ENCODE data around the gene DAAM2.

The DAAM2 gene

GRCh38 chr6:39914239-39914638 lies 122.1 kb downstream of the DAAM2 start:
- H3K27ac ChIP-seq (replicated peaks; ENCODE audit: low read length): no peak overlapping the region
- H3K4me3 ChIP-seq (ENCODE audit: low read length in 2 of 2): no peak overlapping the region
- H2BK5ac ChIP-seq (ENCODE audit: low read length): no peak overlapping the region
- H3K18ac ChIP-seq (ENCODE audit: low read length): no peak overlapping the region
- H3K9me3 ChIP-seq (replicated peaks in 1 of 2; ENCODE audit: control insufficient read depth in 2 of 2, insufficient read depth in 1 of 2, low read depth in 1 of 2, low read length in 2 of 2): no peaks in the 10 kb centered on the region
- no peak for DNase-seq (ENCODE audit: low spot score)
- H3K4me2 ChIP-seq (ENCODE audit: insufficient read depth, low read length, poor library complexity, severe bottlenecking): no peak overlapping the region
- no peak overlapping the region for H3K4ac ChIP-seq (ENCODE audit: low read length)
- H2AFZ ChIP-seq (ENCODE audit: low read length): no peak overlapping the region
- H4K91ac ChIP-seq (ENCODE audit: low read depth, low read length, poor library complexity): no peak overlapping the region
- whole genome bisulfite sequencing, 2 donors (ENCODE audit: extremely low coverage in 2 of 2, insufficient read length in 2 of 2, insufficient replicate concordance in 1 of 2): no CpG with 5 or more reads among the region's 3 CpGs
- H2BK12ac ChIP-seq (ENCODE audit: low read length): no peak overlapping the region
- H4K8ac ChIP-seq (ENCODE audit: low read depth, low read length): no peak overlapping the region
- peaks cover 0 to 6% of the 10 kb centered on the region in 2 donors for H3K4me1 ChIP-seq (ENCODE audit: control insufficient read depth in 2 of 2, insufficient read depth in 1 of 2, low read depth in 1 of 2, low read length in 2 of 2)
- no peaks in the 10 kb centered on the region for H3K79me1 ChIP-seq (ENCODE audit: low read depth, low read length)
- H3K14ac ChIP-seq (ENCODE audit: low read length): no peak overlapping the region
- no peak overlapping the region for H3K9ac ChIP-seq (ENCODE audit: low read depth, low read length, poor library complexity)
- H2BK15ac ChIP-seq (ENCODE audit: low read length): no peak overlapping the region
- H3K27me3 ChIP-seq (ENCODE audit: control insufficient read depth in 3 of 3, insufficient read depth in 3 of 3, low read depth in 1 of 3, low read length in 3 of 3): no peaks in the 10 kb centered on the region
- H3K36me3 ChIP-seq (replicated peaks in 1 of 2; ENCODE audit: control insufficient read depth in 2 of 2, insufficient read depth in 2 of 2, low read length in 2 of 2): peaks cover 0 to 14% of the 10 kb centered on the region in 2 donors
- no peak overlapping the region for H3K23ac ChIP-seq (ENCODE audit: low read depth, low read length, poor library complexity)
- H2BK120ac ChIP-seq (ENCODE audit: low read depth, low read length): no peak overlapping the region
- no peak overlapping the region for H2AK5ac ChIP-seq (ENCODE audit: low read depth, low read length)

- Histone ChIP-seq H3K4me1 (ENCODE audit: control insufficient read depth in 2 of 2, insufficient read depth in 1 of 2, low read depth in 1 of 2, low read length in 2 of 2) (peaks cover 0 to 6% of the 10 kb centered on the region in 2 donors), H3K9me3 (replicated peaks in 1 of 2; ENCODE audit: control insufficient read depth in 2 of 2, insufficient read depth in 1 of 2, low read depth in 1 of 2, low read length in 2 of 2) (no peaks in the 10 kb centered on the region), H3K27me3 (ENCODE audit: control insufficient read depth in 3 of 3, insufficient read depth in 3 of 3, low read depth in 1 of 3, low read length in 3 of 3) (no peaks in the 10 kb centered on the region), H3K14ac (ENCODE audit: low read length) (no peak overlapping the region), H3K4me3 (ENCODE audit: low read length in 2 of 2) (no peak overlapping the region), H3K18ac (ENCODE audit: low read length) (peak overlapping the region; percentile 28), H2BK120ac (ENCODE audit: low read depth, low read length) (no peak overlapping the region), H3K27ac (replicated peaks; ENCODE audit: low read length) (no peak overlapping the region), H3K4ac (ENCODE audit: low read length) (no peak overlapping the region), H3K36me3 (replicated peaks in 1 of 2; ENCODE audit: control insufficient read depth in 2 of 2, insufficient read depth in 2 of 2, low read length in 2 of 2) (peaks cover 0 to 14% of the 10 kb centered on the region in 2 donors), H3K79me1 (ENCODE audit: low read depth, low read length) (no peaks in the 10 kb centered on the region), H2AK5ac (ENCODE audit: low read depth, low read length) (no peak overlapping the region), H2BK12ac (ENCODE audit: low read length) (no peak overlapping the region), H3K4me2 (ENCODE audit: insufficient read depth, low read length, poor library complexity, severe bottlenecking) (no peak overlapping the region), H2AFZ (ENCODE audit: low read length) (no peak overlapping the region), H4K8ac (ENCODE audit: low read depth, low read length) (no peak overlapping the region), H2BK5ac (ENCODE audit: low read length) (no peak overlapping the region), H3K9ac (ENCODE audit: low read depth, low read length, poor library complexity) (no peak overlapping the region), H3K23ac (ENCODE audit: low read depth, low read length, poor library complexity) (no peak overlapping the region), H2BK15ac (ENCODE audit: low read length) (no peak overlapping the region), H4K91ac (ENCODE audit: low read depth, low read length, poor library complexity) (no peak overlapping the region)
- no peak for DNase-seq (ENCODE audit: low spot score)
- no CpG with 5 or more reads among the region's 5 CpGs for WGBS, 2 donors (ENCODE audit: extremely low coverage in 2 of 2, insufficient read length in 2 of 2, insufficient replicate concordance in 1 of 2)
Observed at GRCh38 chr6:39915866-39916265, 123.7 kb downstream of the DAAM2 start.

- Histone ChIP-seq H3K18ac (ENCODE audit: low read length) (no peak overlapping the region), H3K79me1 (ENCODE audit: low read depth, low read length) (no peaks in the 10 kb centered on the region), H3K23ac (ENCODE audit: low read depth, low read length, poor library complexity) (no peak overlapping the region), H3K4me1 (ENCODE audit: control insufficient read depth in 2 of 2, insufficient read depth in 1 of 2, low read depth in 1 of 2, low read length in 2 of 2) (peaks cover 0 to 6% of the 10 kb centered on the region in 2 donors), H4K8ac (ENCODE audit: low read depth, low read length) (no peak overlapping the region), H2BK15ac (ENCODE audit: low read length) (no peak overlapping the region), H2BK120ac (ENCODE audit: low read depth, low read length) (no peak overlapping the region), H3K4me3 (ENCODE audit: low read length in 2 of 2) (no peak overlapping the region), H3K9me3 (replicated peaks in 1 of 2; ENCODE audit: control insufficient read depth in 2 of 2, insufficient read depth in 1 of 2, low read depth in 1 of 2, low read length in 2 of 2) (no peaks in the 10 kb centered on the region), H3K36me3 (replicated peaks in 1 of 2; ENCODE audit: control insufficient read depth in 2 of 2, insufficient read depth in 2 of 2, low read length in 2 of 2) (peaks cover 0 to 11% of the 10 kb centered on the region in 2 donors), H3K27me3 (ENCODE audit: control insufficient read depth in 3 of 3, insufficient read depth in 3 of 3, low read depth in 1 of 3, low read length in 3 of 3) (no peaks in the 10 kb centered on the region), H3K4me2 (ENCODE audit: insufficient read depth, low read length, poor library complexity, severe bottlenecking) (no peak overlapping the region), H3K4ac (ENCODE audit: low read length) (no peak overlapping the region), H4K91ac (ENCODE audit: low read depth, low read length, poor library complexity) (no peak overlapping the region), H3K9ac (ENCODE audit: low read depth, low read length, poor library complexity) (no peak overlapping the region), H2BK12ac (ENCODE audit: low read length) (no peak overlapping the region), H3K27ac (replicated peaks; ENCODE audit: low read length) (no peak overlapping the region), H2AFZ (ENCODE audit: low read length) (no peak overlapping the region), H3K14ac (ENCODE audit: low read length) (no peak overlapping the region), H2BK5ac (ENCODE audit: low read length) (no peak overlapping the region), H2AK5ac (ENCODE audit: low read depth, low read length) (no peak overlapping the region)
- no peak for DNase-seq (ENCODE audit: low spot score)
- no CpG with 5 or more reads among the region's 4 CpGs for WGBS, 2 donors (ENCODE audit: extremely low coverage in 2 of 2, insufficient read length in 2 of 2, insufficient replicate concordance in 1 of 2)
Observed at GRCh38 chr6:39917329-39917728, 125.2 kb downstream of the DAAM2 start.

- Histone ChIP-seq H3K4ac (ENCODE audit: low read length) (no peak overlapping the region), H3K79me1 (ENCODE audit: low read depth, low read length) (peaks cover 3% of the 10 kb centered on the region), H2BK5ac (ENCODE audit: low read length) (no peak overlapping the region), H3K4me3 (ENCODE audit: low read length in 2 of 2) (no peak overlapping the region), H3K4me2 (ENCODE audit: insufficient read depth, low read length, poor library complexity, severe bottlenecking) (no peak overlapping the region), H3K23ac (ENCODE audit: low read depth, low read length, poor library complexity) (no peak overlapping the region), H3K27me3 (ENCODE audit: control insufficient read depth in 3 of 3, insufficient read depth in 3 of 3, low read depth in 1 of 3, low read length in 3 of 3) (peaks cover 0 to 1% (median 0%) of the 10 kb centered on the region in 3 experiments), H2BK120ac (ENCODE audit: low read depth, low read length) (no peak overlapping the region), H3K18ac (ENCODE audit: low read length) (no peak overlapping the region), H2BK12ac (ENCODE audit: low read length) (no peak overlapping the region), H3K27ac (replicated peaks; ENCODE audit: low read length) (no peak overlapping the region), H3K36me3 (replicated peaks in 1 of 2; ENCODE audit: control insufficient read depth in 2 of 2, insufficient read depth in 2 of 2, low read length in 2 of 2) (peaks cover 0 to 11% of the 10 kb centered on the region in 2 donors), H2AFZ (ENCODE audit: low read length) (no peak overlapping the region), H4K91ac (ENCODE audit: low read depth, low read length, poor library complexity) (no peak overlapping the region), H3K9me3 (replicated peaks in 1 of 2; ENCODE audit: control insufficient read depth in 2 of 2, insufficient read depth in 1 of 2, low read depth in 1 of 2, low read length in 2 of 2) (no peaks in the 10 kb centered on the region), H3K4me1 (ENCODE audit: control insufficient read depth in 2 of 2, insufficient read depth in 1 of 2, low read depth in 1 of 2, low read length in 2 of 2) (peaks cover 0 to 6% of the 10 kb centered on the region in 2 donors), H3K9ac (ENCODE audit: low read depth, low read length, poor library complexity) (no peak overlapping the region), H3K14ac (ENCODE audit: low read length) (no peak overlapping the region), H2BK15ac (ENCODE audit: low read length) (no peak overlapping the region), H2AK5ac (ENCODE audit: low read depth, low read length) (no peak overlapping the region), H4K8ac (ENCODE audit: low read depth, low read length) (no peak overlapping the region)
- no CpG with 5 or more reads among the region's 3 CpGs for whole genome bisulfite sequencing, 2 donors (ENCODE audit: extremely low coverage in 2 of 2, insufficient read length in 2 of 2, insufficient replicate concordance in 1 of 2)
- no peak for DNase-seq (ENCODE audit: low spot score)
Observed at GRCh38 chr6:39917981-39918380, 125.8 kb downstream of the DAAM2 start.

Measured in neuronal stem cell (in vitro differentiated cells).